Uterus (tissue), 4 donors: ENCODE data around the gene CACNA2D1. TPM values are rescaled to one million over a fixed set of nuclear protein-coding genes. Genes with fewer than 3 reads are reported as not detected.

Experiments
- DNase-seq, 2 donors: peaks; one replicate each; pipeline ENCODE4 v3.0.0-alpha.2; 2019 to 2020
- H3K27ac ChIP-seq, 2 donors: fragments of 200-600 bp; sonication (generic); 1 replicate in 1 of 2; 2 replicates in 1 of 2; pipeline ENCODE4 v1.5.1; 2016 to 2018
- H3K27me3 ChIP-seq, 2 donors: fragments of 200-600 bp; sonication (generic); one replicate each; pipeline ENCODE4 v1.5.1; 2018 to 2019; ENCODE audit warnings: control low read depth in 1 of 2
- H3K36me3 ChIP-seq, 2 donors: fragments of 200-600 bp; sonication (generic); one replicate each; pipeline ENCODE4 v1.5.1; 2019; ENCODE audit warnings: control low read depth in 1 of 2
- H3K4me1 ChIP-seq, 2 donors: fragments of 200-600 bp; sonication (generic); one replicate each; pipeline ENCODE4 v1.5.1; 2018 to 2019; ENCODE audit warnings: control low read depth in 1 of 2
- H3K4me3 ChIP-seq, 2 donors: fragments of 200-600 bp; sonication (generic); 1 replicate in 1 of 2; 2 replicates in 1 of 2; pipeline ENCODE4 v1.5.1; 2018 to 2019; ENCODE audit warnings: mild to moderate bottlenecking in 1 of 2
- H3K9me3 ChIP-seq, 2 donors: fragments of 200-600 bp; sonication (generic); one replicate each; pipeline ENCODE4 v1.5.1; 2019; ENCODE audit warnings: control low read depth in 1 of 2
- POLR2A ChIP-seq, 2 donors: fragments of 450-650 bp; IDR thresholded peaks; one replicate each; pipeline ENCODE4 v1.6.1; 2016; ENCODE audit warnings: antibody characterized with exemption in 2 of 2, mild to moderate bottlenecking in 1 of 2, moderate library complexity in 1 of 2
- intact Hi-C: fragments of 100-400 bp; cut with DNase I; formaldehyde crosslinking; loops from one replicate; pipeline ENCODE4 v1.15.1; 2023; ENCODE audit warnings: low total_unique reads
- total RNA-seq, 4 donors: library from RNA; depleted of rRNA in 3 of 4; stranded (reverse); fragments of >200 nt in 3 of 4; gene quantifications; one replicate each; pipeline versions ENCODE4 v1.1.0 to v1.2.4, GENCODE V29; 2014 to 2023
- TF ChIP-seq, protein P1 (sequence below), 4 experiments: fragments of 200-600 bp in 2 of 4; fragments of 450-650 bp in 2 of 4; sonication (generic) in 2 of 4; IDR thresholded peaks; one replicate each; pipeline ENCODE4 v1.5.1; 2016 to 2019; ENCODE audit warnings: antibody characterized with exemption in 4 of 4, mild to moderate bottlenecking in 2 of 4, moderate library complexity in 1 of 4
- donor health status: DM: yes; HTN: yes; CAD: no.

CACNA2D1 gene
- total RNA-seq, 4 donors from 2014 or later = 30.1 to 54.1 (median 43.6) TPM

DNA sequence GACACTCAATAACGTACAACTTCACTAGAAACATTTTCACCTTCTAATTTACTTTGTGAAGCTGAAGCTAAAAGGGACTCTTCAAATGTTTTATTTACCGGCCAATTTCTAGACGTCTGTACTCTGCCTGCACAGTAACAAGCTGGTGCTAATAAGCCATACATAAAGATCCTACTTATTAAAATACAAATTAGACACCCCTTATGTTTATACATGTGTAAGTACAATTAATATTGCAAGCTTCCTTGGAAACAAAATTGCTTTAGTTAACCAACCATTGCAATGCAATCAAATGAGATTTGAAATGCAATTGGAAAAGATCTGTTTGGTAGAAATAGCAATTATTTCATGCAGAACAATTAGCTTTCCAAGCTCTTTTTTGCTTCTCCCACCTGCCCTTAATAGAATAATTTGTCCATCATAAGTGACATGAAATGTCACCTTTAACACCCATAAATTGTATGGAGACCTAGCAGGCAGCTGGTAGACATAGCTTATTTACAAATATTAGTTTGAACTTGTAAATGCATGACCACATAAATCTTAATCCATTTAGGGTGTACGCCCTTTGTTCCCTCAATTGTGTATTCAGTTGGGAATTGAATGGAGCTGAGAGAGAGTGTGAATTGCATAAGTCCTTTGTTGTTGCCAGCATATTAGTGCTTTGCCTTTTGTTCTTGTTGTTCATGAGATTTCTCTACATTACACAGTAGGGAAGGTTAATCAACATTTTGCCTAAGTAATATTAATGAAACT is 277.1 kb downstream of the CACNA2D1 start:
- Histone ChIP-seq H3K27ac (no peak overlapping the region), H3K36me3 (no peaks in the 10 kb centered on the region), H3K27me3 (no peaks in the 10 kb centered on the region), H3K4me3 (no peak overlapping the region), H3K4me1 (no peaks in the 10 kb centered on the region), H3K9me3 (no peaks in the 10 kb centered on the region)
- intact Hi-C loops = no loop called here
- no peak for TF ChIP-seq POLR2A (IDR thresholded peaks at IDR 0.05)
- no peak for DNase-seq

DNA sequence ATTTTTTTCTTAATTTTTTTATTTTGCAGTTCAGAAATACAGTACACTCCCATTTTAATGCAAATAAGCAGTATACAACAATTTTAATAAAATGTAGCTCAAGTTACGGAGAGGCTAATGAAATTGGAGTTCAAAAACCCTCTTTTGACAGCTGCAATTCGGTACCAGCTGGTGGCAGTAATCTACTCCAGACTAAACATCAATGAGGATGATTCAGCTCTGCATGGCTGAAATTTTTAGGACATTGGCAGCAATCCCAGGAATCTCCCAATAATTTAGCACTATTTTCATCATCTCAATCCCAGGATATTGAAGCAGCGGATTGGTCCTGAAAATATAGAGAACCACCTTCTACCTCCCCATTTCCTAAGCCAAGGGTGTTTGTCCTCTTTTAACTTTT is 278.8 kb downstream of the CACNA2D1 start:
- no peak for DNase-seq
- intact Hi-C loops = no loop called here

DNA sequence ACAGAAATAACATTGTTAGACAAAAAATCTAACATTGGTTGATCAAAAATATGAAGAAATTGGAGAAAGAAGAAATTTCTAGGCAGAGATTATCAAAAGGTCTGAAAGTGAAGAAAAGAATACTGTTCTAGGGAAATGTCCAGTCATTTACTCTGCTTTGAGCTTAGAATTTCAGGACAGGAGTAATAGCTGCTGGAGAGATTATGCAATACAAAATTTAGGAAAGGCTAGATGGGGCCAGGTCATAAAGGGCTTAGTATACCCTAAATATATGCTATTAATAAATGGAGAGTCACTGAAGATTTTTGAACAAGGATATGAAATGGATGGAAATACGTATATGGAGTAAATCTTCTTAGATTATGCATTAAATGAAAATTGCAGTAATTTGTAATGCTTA is 279.2 kb downstream of the CACNA2D1 start:
- TF ChIP-seq POLR2A (IDR thresholded peaks at IDR 0.05) = no peak
- TF ChIP-seq, protein P1, sequence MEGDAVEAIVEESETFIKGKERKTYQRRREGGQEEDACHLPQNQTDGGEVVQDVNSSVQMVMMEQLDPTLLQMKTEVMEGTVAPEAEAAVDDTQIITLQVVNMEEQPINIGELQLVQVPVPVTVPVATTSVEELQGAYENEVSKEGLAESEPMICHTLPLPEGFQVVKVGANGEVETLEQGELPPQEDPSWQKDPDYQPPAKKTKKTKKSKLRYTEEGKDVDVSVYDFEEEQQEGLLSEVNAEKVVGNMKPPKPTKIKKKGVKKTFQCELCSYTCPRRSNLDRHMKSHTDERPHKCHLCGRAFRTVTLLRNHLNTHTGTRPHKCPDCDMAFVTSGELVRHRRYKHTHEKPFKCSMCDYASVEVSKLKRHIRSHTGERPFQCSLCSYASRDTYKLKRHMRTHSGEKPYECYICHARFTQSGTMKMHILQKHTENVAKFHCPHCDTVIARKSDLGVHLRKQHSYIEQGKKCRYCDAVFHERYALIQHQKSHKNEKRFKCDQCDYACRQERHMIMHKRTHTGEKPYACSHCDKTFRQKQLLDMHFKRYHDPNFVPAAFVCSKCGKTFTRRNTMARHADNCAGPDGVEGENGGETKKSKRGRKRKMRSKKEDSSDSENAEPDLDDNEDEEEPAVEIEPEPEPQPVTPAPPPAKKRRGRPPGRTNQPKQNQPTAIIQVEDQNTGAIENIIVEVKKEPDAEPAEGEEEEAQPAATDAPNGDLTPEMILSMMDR (IDR thresholded peaks at IDR 0.05) = no peak
- Histone ChIP-seq H3K4me3 (no peak overlapping the region), H3K4me1 (no peaks in the 10 kb centered on the region), H3K27ac (no peak overlapping the region), H3K36me3 (no peaks in the 10 kb centered on the region), H3K27me3 (no peaks in the 10 kb centered on the region), H3K9me3 (no peaks in the 10 kb centered on the region)
- DNase-seq = no peak
- intact Hi-C loops = no loop called here

More for the DNA sequence above, 278.8 kb downstream of the CACNA2D1 start:
- H3K4me1 ChIP-seq = no peaks in the 10 kb centered on the region
- TF ChIP-seq, protein P1 (IDR thresholded peaks at IDR 0.05) = no peak
- TF ChIP-seq POLR2A (IDR thresholded peaks at IDR 0.05) = no peak
- H3K4me3 ChIP-seq = no peak overlapping the region
- H3K27me3 ChIP-seq = no peaks in the 10 kb centered on the region
- H3K27ac ChIP-seq = no peak overlapping the region
- H3K36me3 ChIP-seq = no peaks in the 10 kb centered on the region
- H3K9me3 ChIP-seq = no peaks in the 10 kb centered on the region

DNA sequence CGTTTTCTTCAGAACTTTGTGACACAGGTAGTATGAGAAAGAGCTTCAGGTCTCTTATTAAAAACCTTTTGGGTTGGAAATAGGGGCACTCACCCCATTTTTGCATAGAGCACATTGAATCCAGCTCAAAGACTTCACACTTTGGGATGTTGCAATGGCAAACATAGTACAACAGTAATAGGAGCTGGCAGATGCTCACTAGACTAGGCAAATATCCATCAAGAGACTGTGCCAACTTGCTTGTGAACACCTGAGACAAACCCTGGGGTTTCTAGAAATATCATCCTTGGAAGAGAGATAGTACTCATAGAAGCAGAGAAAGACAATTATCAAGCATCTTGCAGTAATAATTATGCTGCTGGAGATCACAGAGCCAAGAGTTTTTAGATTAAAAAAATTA is 280.0 kb downstream of the CACNA2D1 start:
- H3K4me1 ChIP-seq = no peaks in the 10 kb centered on the region
- TF ChIP-seq, protein P1 (IDR thresholded peaks at IDR 0.05) = no peak
- no peak for TF ChIP-seq POLR2A (IDR thresholded peaks at IDR 0.05)
- intact Hi-C loops = no loop called here
- no peak for DNase-seq
- H3K27ac ChIP-seq = no peak overlapping the region
- H3K36me3 ChIP-seq = no peaks in the 10 kb centered on the region
- H3K9me3 ChIP-seq = no peaks in the 10 kb centered on the region
- H3K4me3 ChIP-seq = no peak overlapping the region
- H3K27me3 ChIP-seq = no peaks in the 10 kb centered on the region

DNA sequence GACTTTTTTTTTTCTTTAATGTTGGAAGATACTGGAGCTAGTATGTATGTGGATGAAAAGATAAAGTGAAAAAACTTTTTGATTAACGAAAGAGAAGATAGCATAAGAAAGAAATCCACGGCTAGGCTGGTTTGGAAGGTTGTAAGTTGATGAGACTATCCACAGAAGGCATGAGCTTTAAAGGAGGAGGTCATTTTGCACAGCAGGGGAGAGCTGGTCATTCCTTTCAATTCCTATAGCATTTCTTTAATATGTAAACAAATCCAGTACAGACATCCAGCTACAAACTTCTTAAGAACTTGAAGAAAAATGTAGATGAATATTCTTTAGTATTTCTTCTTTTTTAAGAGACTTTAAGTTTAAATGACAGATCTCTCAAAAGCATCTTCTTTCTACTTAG is 281.3 kb downstream of the CACNA2D1 start:
- Histone ChIP-seq H3K36me3 (no peaks in the 10 kb centered on the region), H3K4me3 (no peak overlapping the region), H3K4me1 (no peaks in the 10 kb centered on the region), H3K9me3 (no peaks in the 10 kb centered on the region), H3K27me3 (no peaks in the 10 kb centered on the region), H3K27ac (no peak overlapping the region)
- TF ChIP-seq, protein P1 (IDR thresholded peaks at IDR 0.05) = no peak
- no peak for TF ChIP-seq POLR2A (IDR thresholded peaks at IDR 0.05)
- intact Hi-C loops = no loop called here
- DNase-seq = no peak
